K562 (cell line): Measurements from ENCODE around the gene NRSN2. TPM values are rescaled to one million over a fixed set of nuclear protein-coding genes. Genes with fewer than 3 reads are reported as not detected.

Experiments
- BDP1 ChIP-seq: IDR thresholded peaks from 3 replicates; pipeline ENCODE4 v1.6.1; 2011; ENCODE audit not compliant: insufficient read length, insufficient read depth
- COPS2 ChIP-seq: fragments of 450-650 bp; conservative IDR thresholded peaks from 2 replicates; pipeline ENCODE4 v1.6.1; 2016; ENCODE audit warnings: mild to moderate bottlenecking, moderate library complexity
- EGR1 ChIP-seq: fragments of 450-650 bp; conservative IDR thresholded peaks from 2 replicates; pipeline ENCODE4 v1.6.1; 2017; ENCODE audit warnings: mild to moderate bottlenecking
- FIP1L1 ChIP-seq: fragments of 200-400 bp; formaldehyde crosslinking; IDR thresholded peaks from 2 replicates; pipeline ENCODE4 v1.6.1; 2018; ENCODE audit warnings: mild to moderate bottlenecking, low read depth, low read length; ENCODE audit not compliant: poor library complexity, severe bottlenecking
- FOS ChIP-seq: IDR thresholded peaks from 3 replicates; pipeline ENCODE4 v1.6.1; 2011; ENCODE audit not compliant: insufficient read length; ENCODE audit errors: extremely low read depth
- KHSRP ChIP-seq: fragments of 450-650 bp; IDR thresholded peaks from 2 replicates; pipeline ENCODE4 v1.6.1; 2017
- NR4A1 ChIP-seq, 2 experiments: fragments of 250-450 bp in 1 of 2; fragments of 450-650 bp in 1 of 2; sonication (Bioruptor Pico) in 1 of 2; IDR thresholded peaks; 2 replicates each; pipeline versions ENCODE4 v1.4.0 to v1.6.1; 2016 to 2020; ENCODE audit warnings: mild to moderate bottlenecking in 2 of 2, missing compliant biosample characterization in 1 of 2, missing genetic modification characterization in 1 of 2, moderate library complexity in 1 of 2
- RBM39 ChIP-seq: fragments of 200-400 bp; formaldehyde crosslinking; optimal IDR thresholded peaks from 2 replicates; pipeline ENCODE3; 2018; ENCODE audit warnings: low read depth, low read length
- TFE3 ChIP-seq: fragments of 450-650 bp; formaldehyde crosslinking; IDR thresholded peaks from 2 replicates; pipeline ENCODE4 v1.4.0; 2020; ENCODE audit warnings: mild to moderate bottlenecking, mixed read lengths
- ZFP30 ChIP-seq: fragments of 250-450 bp; sonication (Bioruptor Pico); IDR thresholded peaks from 2 replicates; pipeline ENCODE4 v1.8.0; 2022; ENCODE audit warnings: moderate library complexity, mild to moderate bottlenecking, inconsistent platforms, borderline replicate concordance
- polyA plus RNA-seq, 8 experiments: library from polyadenylated mRNA; depleted of rRNA in 4 of 8; stranded (reverse) in 5 of 8; unstranded in 3 of 8; fragments of >200 nt; fragmentation: Nextera tagmentation in 2 of 8; fragmentation: Illumina TruSeq in 1 of 8; extraction: Ambion mirVana in 2 of 8; extraction: Trizol in 1 of 8; gene quantifications; 2 replicates each; pipeline versions ENCODE4 v1.2.1 to v1.2.3, GENCODE V29; 2011 to 2014; ENCODE audit warnings: inconsistent platforms in 1 of 8, missing spikeins in 1 of 8
- total RNA-seq, 7 experiments: library from RNA; depleted of rRNA in 6 of 7; stranded (reverse); fragments of >200 nt in 6 of 7; fragmentation: Illumina TruSeq in 2 of 7; extraction: Trizol in 2 of 7; gene quantifications; 2 replicates each; pipeline versions ENCODE4 v1.2.1 to v1.2.3, GENCODE V29; 2011 to 2021; ENCODE audit warnings: low replicate concordance in 1 of 7
- TF ChIP-seq, protein P1 (sequence below): sonication (generic); formaldehyde crosslinking; IDR thresholded peaks from 2 replicates; pipeline ENCODE4 v1.8.1; 2023; ENCODE audit warnings: mild to moderate bottlenecking, missing genetic modification reagents
- TF ChIP-seq, protein P2 (sequence below): sonication (generic); formaldehyde crosslinking; IDR thresholded peaks from 2 replicates; pipeline ENCODE4 v1.9.0; 2022; ENCODE audit warnings: mild to moderate bottlenecking, missing genetic modification reagents
- TF ChIP-seq, protein P3 (sequence below): fragments of 450-650 bp; IDR thresholded peaks from 2 replicates; pipeline ENCODE4 v1.6.1; 2018; ENCODE audit not compliant: partially characterized antibody
- TF ChIP-seq, protein P4 (sequence below): sonication (generic); formaldehyde crosslinking; IDR thresholded peaks from 2 replicates; pipeline ENCODE4 v1.8.0; 2023; ENCODE audit warnings: missing genetic modification reagents, mild to moderate bottlenecking, borderline replicate concordance

NRSN2 gene
- total and polyA plus RNA-seq, 9 of the 15 experiments (the other 6 are each of a cell fraction or from before 2014, with no cell fraction given): 7.5 to 29.7 (median 11.1) TPM

DNA sequence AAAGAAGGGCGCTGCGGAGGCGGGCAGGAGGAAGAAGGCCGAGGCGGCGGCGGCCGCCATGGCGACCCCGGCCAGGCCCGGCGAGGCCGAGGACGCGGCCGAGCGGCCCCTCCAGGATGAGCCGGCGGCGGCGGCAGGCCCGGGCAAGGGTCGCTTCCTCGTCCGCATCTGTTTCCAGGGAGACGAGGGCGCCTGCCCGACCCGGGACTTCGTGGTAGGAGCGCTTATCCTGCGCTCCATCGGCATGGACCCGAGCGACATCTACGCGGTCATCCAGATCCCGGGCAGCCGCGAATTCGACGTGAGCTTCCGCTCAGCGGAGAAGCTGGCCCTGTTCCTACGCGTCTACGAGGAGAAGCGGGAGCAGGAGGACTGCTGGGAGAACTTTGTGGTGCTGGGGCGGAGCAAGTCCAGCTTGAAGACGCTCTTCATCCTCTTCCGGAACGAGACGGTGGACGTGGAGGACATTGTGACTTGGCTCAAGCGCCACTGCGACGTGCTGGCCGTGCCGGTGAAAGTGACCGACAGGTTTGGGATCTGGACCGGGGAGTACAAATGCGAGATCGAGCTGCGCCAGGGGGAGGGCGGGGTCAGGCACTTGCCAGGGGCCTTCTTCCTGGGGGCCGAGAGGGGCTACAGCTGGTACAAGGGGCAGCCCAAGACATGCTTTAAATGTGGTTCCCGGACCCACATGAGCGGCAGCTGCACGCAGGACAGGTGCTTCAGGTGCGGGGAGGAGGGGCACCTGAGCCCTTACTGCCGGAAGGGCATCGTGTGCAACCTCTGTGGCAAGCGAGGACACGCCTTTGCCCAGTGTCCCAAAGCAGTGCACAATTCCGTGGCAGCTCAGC is 48.8 kb upstream of the NRSN2 start (continued):
- TF ChIP-seq BDP1: no peak
- peak; percentile 28 for TF ChIP-seq FIP1L1
- no peak for TF ChIP-seq COPS2
- no peak for TF ChIP-seq RBM39
- no peak for TF ChIP-seq KHSRP
- no peak for TF ChIP-seq NR4A1 (CRISPR knock-in tag; IDR thresholded peaks at IDR 0.05)
- no peak for TF ChIP-seq NR4A1 (tag; IDR thresholded peaks at IDR 0.05)
- TF ChIP-seq EGR1: no peak
- TF ChIP-seq, protein P1, sequence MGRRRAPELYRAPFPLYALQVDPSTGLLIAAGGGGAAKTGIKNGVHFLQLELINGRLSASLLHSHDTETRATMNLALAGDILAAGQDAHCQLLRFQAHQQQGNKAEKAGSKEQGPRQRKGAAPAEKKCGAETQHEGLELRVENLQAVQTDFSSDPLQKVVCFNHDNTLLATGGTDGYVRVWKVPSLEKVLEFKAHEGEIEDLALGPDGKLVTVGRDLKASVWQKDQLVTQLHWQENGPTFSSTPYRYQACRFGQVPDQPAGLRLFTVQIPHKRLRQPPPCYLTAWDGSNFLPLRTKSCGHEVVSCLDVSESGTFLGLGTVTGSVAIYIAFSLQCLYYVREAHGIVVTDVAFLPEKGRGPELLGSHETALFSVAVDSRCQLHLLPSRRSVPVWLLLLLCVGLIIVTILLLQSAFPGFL (CRISPR knock-in tag): no peak
- TF ChIP-seq TFE3 (CRISPR knock-in tag): no peak
- TF ChIP-seq ZFP30 (CRISPR knock-in tag): no peak
- TF ChIP-seq FOS: no peak
- TF ChIP-seq, protein P2, sequence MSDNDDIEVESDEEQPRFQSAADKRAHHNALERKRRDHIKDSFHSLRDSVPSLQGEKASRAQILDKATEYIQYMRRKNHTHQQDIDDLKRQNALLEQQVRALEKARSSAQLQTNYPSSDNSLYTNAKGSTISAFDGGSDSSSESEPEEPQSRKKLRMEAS (CRISPR knock-in tag): no peak
- TF ChIP-seq, protein P3, sequence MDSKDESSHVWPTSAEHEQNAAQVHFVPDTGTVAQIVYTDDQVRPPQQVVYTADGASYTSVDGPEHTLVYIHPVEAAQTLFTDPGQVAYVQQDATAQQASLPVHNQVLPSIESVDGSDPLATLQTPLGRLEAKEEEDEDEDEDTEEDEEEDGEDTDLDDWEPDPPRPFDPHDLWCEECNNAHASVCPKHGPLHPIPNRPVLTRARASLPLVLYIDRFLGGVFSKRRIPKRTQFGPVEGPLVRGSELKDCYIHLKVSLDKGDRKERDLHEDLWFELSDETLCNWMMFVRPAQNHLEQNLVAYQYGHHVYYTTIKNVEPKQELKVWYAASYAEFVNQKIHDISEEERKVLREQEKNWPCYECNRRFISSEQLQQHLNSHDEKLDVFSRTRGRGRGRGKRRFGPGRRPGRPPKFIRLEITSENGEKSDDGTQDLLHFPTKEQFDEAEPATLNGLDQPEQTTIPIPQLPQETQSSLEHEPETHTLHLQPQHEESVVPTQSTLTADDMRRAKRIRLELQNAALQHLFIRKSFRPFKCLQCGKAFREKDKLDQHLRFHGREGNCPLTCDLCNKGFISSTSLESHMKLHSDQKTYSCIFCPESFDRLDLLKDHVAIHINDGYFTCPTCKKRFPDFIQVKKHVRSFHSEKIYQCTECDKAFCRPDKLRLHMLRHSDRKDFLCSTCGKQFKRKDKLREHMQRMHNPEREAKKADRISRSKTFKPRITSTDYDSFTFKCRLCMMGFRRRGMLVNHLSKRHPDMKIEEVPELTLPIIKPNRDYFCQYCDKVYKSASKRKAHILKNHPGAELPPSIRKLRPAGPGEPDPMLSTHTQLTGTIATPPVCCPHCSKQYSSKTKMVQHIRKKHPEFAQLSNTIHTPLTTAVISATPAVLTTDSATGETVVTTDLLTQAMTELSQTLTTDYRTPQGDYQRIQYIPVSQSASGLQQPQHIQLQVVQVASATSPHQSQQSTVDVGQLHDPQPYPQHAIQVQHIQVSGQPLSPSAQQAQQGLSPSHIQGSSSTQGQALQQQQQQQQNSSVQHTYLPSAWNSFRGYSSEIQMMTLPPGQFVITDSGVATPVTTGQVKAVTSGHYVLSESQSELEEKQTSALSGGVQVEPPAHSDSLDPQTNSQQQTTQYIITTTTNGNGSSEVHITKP: no peak
- TF ChIP-seq, protein P4, sequence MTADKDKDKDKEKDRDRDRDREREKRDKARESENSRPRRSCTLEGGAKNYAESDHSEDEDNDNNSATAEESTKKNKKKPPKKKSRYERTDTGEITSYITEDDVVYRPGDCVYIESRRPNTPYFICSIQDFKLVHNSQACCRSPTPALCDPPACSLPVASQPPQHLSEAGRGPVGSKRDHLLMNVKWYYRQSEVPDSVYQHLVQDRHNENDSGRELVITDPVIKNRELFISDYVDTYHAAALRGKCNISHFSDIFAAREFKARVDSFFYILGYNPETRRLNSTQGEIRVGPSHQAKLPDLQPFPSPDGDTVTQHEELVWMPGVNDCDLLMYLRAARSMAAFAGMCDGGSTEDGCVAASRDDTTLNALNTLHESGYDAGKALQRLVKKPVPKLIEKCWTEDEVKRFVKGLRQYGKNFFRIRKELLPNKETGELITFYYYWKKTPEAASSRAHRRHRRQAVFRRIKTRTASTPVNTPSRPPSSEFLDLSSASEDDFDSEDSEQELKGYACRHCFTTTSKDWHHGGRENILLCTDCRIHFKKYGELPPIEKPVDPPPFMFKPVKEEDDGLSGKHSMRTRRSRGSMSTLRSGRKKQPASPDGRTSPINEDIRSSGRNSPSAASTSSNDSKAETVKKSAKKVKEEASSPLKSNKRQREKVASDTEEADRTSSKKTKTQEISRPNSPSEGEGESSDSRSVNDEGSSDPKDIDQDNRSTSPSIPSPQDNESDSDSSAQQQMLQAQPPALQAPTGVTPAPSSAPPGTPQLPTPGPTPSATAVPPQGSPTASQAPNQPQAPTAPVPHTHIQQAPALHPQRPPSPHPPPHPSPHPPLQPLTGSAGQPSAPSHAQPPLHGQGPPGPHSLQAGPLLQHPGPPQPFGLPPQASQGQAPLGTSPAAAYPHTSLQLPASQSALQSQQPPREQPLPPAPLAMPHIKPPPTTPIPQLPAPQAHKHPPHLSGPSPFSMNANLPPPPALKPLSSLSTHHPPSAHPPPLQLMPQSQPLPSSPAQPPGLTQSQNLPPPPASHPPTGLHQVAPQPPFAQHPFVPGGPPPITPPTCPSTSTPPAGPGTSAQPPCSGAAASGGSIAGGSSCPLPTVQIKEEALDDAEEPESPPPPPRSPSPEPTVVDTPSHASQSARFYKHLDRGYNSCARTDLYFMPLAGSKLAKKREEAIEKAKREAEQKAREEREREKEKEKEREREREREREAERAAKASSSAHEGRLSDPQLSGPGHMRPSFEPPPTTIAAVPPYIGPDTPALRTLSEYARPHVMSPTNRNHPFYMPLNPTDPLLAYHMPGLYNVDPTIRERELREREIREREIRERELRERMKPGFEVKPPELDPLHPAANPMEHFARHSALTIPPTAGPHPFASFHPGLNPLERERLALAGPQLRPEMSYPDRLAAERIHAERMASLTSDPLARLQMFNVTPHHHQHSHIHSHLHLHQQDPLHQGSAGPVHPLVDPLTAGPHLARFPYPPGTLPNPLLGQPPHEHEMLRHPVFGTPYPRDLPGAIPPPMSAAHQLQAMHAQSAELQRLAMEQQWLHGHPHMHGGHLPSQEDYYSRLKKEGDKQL: no peak
